Aorta (tissue), 5 donors: ENCODE measurements around the gene SP110. TPM values are rescaled to one million over a fixed set of nuclear protein-coding genes. Genes with fewer than 3 reads are reported as not detected.
"Not testable (repeated sequence)": the region's sequence is repeated elsewhere in the genome, so short reads cannot be mapped to it uniquely, and the experiment has no call there.

Experiments used
- ATAC-seq: fragments of 200-7000 bp; cut with Tn5 transposase; one replicate; pipeline ENCODE4 v1.9.1; 2022; ENCODE audit warnings: moderate library complexity; ENCODE audit not compliant: low FRiP score
- DNase-seq, 2 donors: peaks; one replicate each; pipeline ENCODE4 v3.0.0-alpha.2; 2020
- H3K27ac ChIP-seq, 2 donors: one replicate each; pipeline ENCODE4 v1.5.1; 2013; ENCODE audit warnings: low read length in 2 of 2, mild to moderate bottlenecking in 2 of 2, moderate library complexity in 2 of 2, control low read depth in 1 of 2, inconsistent platforms in 1 of 2, low read depth in 1 of 2
- H3K27me3 ChIP-seq, 2 donors: one replicate each; pipeline ENCODE4 v1.6.1; 2013; ENCODE audit warnings: control low read depth in 1 of 2, low read length in 1 of 2, mild to moderate bottlenecking in 1 of 2, moderate library complexity in 1 of 2; ENCODE audit not compliant: insufficient read depth in 2 of 2, control insufficient read depth in 1 of 2
- H3K36me3 ChIP-seq, 2 donors: one replicate each; pipeline ENCODE4 v1.6.1; 2013; ENCODE audit warnings: control low read depth in 1 of 2, low read length in 1 of 2, mild to moderate bottlenecking in 1 of 2; ENCODE audit not compliant: insufficient read depth in 2 of 2, control insufficient read depth in 1 of 2
- H3K4me1 ChIP-seq, 2 donors: one replicate each; pipeline ENCODE4 v1.6.1; 2013; ENCODE audit warnings: low read length in 2 of 2, control low read depth in 1 of 2, mild to moderate bottlenecking in 1 of 2, moderate library complexity in 1 of 2; ENCODE audit not compliant: insufficient read depth in 2 of 2, control insufficient read depth in 1 of 2
- H3K4me3 ChIP-seq, 2 donors: one replicate each; pipeline ENCODE4 v1.5.1; 2013; ENCODE audit warnings: low read length in 2 of 2, control low read depth in 1 of 2, mild to moderate bottlenecking in 1 of 2
- H3K9me3 ChIP-seq: one replicate; pipeline ENCODE4 v1.6.1; 2013; ENCODE audit warnings: mild to moderate bottlenecking, low read length; ENCODE audit not compliant: control insufficient read depth
- WGBS, 2 donors: extraction: QIAGEN DNeasy Blood & Tissue Kit; methylation state at CpG; one replicate each; pipeline ENCODE4 v1.1.7; 2013; 5-methylcytosine and 5-hydroxymethylcytosine counted together
- intact Hi-C, 2 donors: fragments of 100-400 bp; cut with DNase I; formaldehyde crosslinking; loops; one replicate each; pipeline versions ENCODE4 v1.14.2 to v1.15.0; 2022
- polyA plus RNA-seq, 2 donors: library from polyadenylated mRNA; stranded (reverse); fragments of 200-250 nt; gene quantifications; one replicate each; pipeline ENCODE4 v1.2.3, GENCODE V29; 2013
- total RNA-seq, 2 donors: library from RNA; stranded (reverse); fragmentation: NEBNext Ultra II Directional; extraction: Animal tissue kit (Norgen Biotek cat#: 25700); gene quantifications; one replicate each; pipeline ENCODE4 v1.2.1, GENCODE V29; 2021
- donor health status: healthy with polysubstance abuse.
- donor health status: Bipolar disorder and iron deficiency.
- donor health status: DM: no; HTN: no; CAD: no.
- donor health status: DM: no; HTN: no; CAD: no.
- donor health status: DM: yes; HTN: yes; CAD: no.

SP110 gene
- total and polyA plus RNA-seq, 4 donors, result 10.5 to 46.1 (median 20.7) TPM

GRCh38 chr2:230120376-230120775, 99.4 kb downstream of the SP110 start:
- ATAC-seq, H3K9me3 ChIP-seq, H3K4me3 ChIP-seq, H3K27me3 ChIP-seq, H3K36me3 ChIP-seq, DNase-seq, intact Hi-C loops, H3K4me1 ChIP-seq, H3K27ac ChIP-seq: not testable (repeated sequence)
- 80% methylated on average over 2 of the region's 2 CpGs for WGBS, 2 donors

GRCh38 chr2:230119827-230120226, 100.0 kb downstream of the SP110 start:
- H3K4me3 ChIP-seq, H3K4me1 ChIP-seq, H3K36me3 ChIP-seq, ATAC-seq, H3K27me3 ChIP-seq, H3K27ac ChIP-seq, H3K9me3 ChIP-seq, intact Hi-C loops, DNase-seq: not testable (repeated sequence)
- 91 to 95% methylated on average over 1 of the region's 1 CpG for WGBS, 2 donors

Other genes with a start within 250 kb of the SP110 start
- 1 to 10 TPM; 2.0 to 6.0 TPM for gene SLC16A14, start 151.1 kb downstream of the SP110 start, total RNA-seq
- gene SLC16A14, start 151.1 kb downstream of the SP110 start, polyA plus RNA-seq, result under 1 TPM; 0.13 to 0.36 TPM
- gene SP140, start 5.8 kb upstream of the SP110 start, total RNA-seq, result 1 to 10 TPM; 2.7 to 4.1 TPM
- gene SP140, start 5.8 kb upstream of the SP110 start, polyA plus RNA-seq, result under 1 TPM; 0.13 to 0.15 TPM
- gene SP140L, start 107.2 kb upstream of the SP110 start, total RNA-seq, result 10 to 100 TPM; 13.9 to 21.8 TPM
- gene SP140L, start 107.2 kb upstream of the SP110 start, polyA plus RNA-seq, result 10 to 100 TPM in 1 of 2 donors, 1 to 10 TPM in 1; 6.0 to 12.8 TPM
- gene SP100, start 196.2 kb upstream of the SP110 start, total RNA-seq, result 100 to 1,000 TPM; 122 to 171 TPM
- 10 to 100 TPM; 58.7 to 70.8 TPM for gene SP100, start 196.2 kb upstream of the SP110 start, polyA plus RNA-seq